GM18951 (cell line): ENCODE data around the gene ALKBH6.
"Not testable (repeated sequence)": the region's sequence is repeated elsewhere in the genome, so short reads cannot be mapped to it uniquely, and the experiment has no call there.

Source experiments
- POLR2A ChIP-seq: IDR thresholded peaks from 4 replicates; pipeline ENCODE4 v1.6.1; 2011; ENCODE audit warnings: mild to moderate bottlenecking; ENCODE audit not compliant: insufficient read length, insufficient read depth; ENCODE audit errors: extremely low read depth
- in situ Hi-C: fragments of 300-500 bp; cut with MboI; formaldehyde crosslinking; loops from one replicate; pipeline ENCODE4 v1.12.0; 2022; ENCODE audit warnings: low sequenced_read_pairs, mixed read lengths, inconsistent platforms; ENCODE audit not compliant: unreplicated experiment

ALKBH6 gene

DNA sequence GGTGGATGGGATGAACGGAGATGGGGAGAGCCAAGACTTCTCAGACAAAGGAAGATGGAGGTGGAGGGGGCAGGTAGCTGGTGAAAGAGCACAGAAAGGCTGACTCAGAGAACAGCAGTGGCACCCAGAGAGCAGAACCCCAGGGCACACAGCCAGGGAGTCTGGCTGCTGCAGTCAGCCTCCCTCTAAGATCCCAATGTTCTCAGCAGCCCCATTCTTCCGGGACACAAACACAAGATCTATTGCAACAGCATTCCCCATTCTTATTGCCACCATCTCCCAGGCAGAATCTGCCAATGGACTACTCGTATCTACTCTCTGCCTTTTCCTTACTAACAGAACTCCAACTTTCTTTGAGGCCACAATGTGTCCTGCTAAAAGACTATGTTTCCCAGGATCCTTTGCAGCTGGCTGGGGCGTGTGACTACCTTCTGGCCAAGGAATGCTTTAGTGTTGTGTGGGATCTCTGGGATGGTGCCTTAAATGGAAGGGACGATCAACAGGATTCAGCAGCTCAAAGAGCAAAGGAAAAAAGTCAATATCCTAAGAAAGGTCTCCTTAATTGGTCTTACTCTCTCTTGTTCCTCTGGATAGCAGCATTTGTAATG is 32.5 kb upstream of the ALKBH6 start:
- in situ Hi-C loops, result no loop called here
- TF ChIP-seq POLR2A, result no peak

GRCh38 chr19:36043952-36044351 is 29.9 kb upstream of the ALKBH6 start:
- in situ Hi-C loops, result no loop called here

DNA sequence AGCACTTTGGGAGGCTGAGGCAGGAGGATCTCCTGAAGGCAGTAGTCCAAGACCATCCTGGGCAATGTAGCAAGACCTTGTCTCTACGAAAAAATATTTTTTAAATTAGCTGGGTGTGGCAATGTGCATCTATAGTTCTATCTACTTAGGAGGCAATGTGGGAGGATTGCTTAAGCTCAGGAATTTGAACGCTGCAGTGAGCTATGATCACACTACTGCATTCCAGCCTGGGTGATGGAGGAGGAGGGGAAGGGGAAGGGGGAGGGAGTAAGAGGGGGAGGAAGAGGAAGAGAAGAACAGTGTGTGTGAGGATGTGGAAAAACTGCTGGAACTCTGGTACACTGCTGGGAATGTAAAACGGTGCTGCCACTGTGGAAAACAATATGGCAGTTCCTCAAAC is 27.8 kb upstream of the ALKBH6 start:
- in situ Hi-C loops, result no loop called here
- no peak for TF ChIP-seq POLR2A

More at GRCh38 chr19:36043952-36044351, 29.9 kb upstream of the ALKBH6 start:
- no peak for TF ChIP-seq POLR2A

- in situ Hi-C loops, result not testable (repeated sequence)
These were observed 27.1 kb upstream of the ALKBH6 start for GRCh38 chr19:36041092-36041491.

DNA sequence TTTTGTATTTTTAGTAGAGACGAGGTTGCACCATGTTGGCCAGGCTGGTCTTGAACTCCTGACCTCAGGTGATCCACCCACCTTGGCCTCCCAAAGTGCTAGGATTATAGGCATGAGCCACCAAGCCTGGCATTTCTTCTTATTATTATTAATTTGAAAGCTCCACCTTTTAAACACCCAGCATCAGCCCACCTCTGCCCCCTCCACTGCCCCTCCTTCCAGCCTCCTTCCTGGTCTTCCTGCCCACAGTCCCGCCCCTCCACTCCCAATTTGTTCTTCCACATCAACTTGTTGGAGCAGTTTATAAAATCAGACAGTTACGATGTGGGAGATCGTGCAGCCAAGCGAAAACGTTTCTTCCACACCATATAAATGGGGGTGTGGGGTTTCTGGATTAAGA is 26.5 kb upstream of the ALKBH6 start:
- in situ Hi-C loops, result no loop called here
- no peak for TF ChIP-seq POLR2A

- in situ Hi-C loops, result no loop called here
- no peak for TF ChIP-seq POLR2A
These were observed 18.5 kb upstream of the ALKBH6 start, which contains the start of gene CLIP3 for GRCh38 chr19:36032251-36033104. CLIP3 (minus strand) TSS chr19:36032873; CDS start chr19:36032357, 516 bp downstream.

DNA sequence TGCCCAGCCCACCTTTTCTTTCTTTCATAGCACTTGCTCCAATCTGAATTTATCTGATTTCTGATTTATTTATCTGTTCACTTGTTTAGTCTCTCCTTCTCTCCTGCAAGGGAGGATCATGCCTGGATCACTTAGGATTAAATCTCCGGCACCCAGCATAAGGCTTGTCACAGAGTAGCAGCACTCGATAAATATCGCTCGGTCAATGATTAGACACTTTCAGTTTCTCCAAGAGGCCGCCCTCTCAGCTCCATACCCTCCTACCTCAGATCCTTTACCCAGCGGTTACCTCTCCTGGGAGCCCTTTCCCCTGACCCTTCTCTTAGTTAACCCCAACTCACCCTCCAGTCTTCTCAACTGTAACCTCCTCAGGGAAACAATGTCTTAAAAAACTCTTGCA is 17.3 kb upstream of the ALKBH6 start:
- in situ Hi-C loops, result no loop called here
- no peak for TF ChIP-seq POLR2A

DNA sequence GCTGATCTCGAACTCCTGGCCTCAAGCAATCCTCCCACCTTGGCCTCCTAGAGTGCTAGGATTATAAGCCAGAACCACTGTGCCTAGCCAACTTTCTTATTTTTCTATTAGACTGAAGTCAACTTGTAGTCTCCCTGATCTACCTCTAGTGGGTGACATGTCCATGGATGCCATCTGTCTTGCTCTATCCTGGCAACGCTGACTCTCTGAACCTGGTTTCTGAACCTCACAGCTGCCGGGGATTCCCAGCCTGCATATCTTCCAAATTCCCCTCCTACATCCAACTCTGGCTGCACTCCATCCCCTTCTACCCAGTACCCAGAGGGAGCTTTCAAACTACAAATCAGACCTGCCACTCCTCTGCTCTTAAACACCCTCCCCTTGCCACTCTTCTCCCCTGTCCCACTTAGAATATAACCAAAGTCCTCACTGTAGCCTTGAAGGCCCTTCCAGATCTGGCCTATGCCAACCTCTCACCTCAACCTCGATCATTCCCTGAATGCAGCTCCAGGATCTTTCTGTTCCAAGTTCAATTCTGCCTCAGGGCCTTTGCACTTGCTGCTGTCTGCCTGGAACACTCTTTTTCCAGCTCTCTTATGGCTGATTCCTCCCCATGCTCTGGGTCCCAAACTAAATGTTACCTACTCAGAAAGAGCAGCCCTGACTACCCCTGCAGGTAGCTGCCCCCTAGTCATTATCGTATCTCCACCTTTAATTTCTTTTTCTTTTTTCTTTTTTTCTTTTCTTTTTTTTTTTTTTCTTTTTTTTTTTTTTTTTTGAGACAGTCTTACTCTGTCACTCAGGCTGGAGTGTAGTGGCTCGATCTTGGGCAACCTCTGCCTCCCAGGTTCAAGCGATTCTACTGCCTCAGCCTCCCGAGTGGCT is 16.5 kb upstream of the ALKBH6 start:
- TF ChIP-seq POLR2A, result no peak
- in situ Hi-C loops, result no loop called here

GRCh38 chr19:36028313-36029041 is 14.5 kb upstream of the ALKBH6 start:
- in situ Hi-C loops, result no loop called here
- no peak for TF ChIP-seq POLR2A

- in situ Hi-C loops, result no loop called here
- no peak for TF ChIP-seq POLR2A
These were observed 13.7 kb upstream of the ALKBH6 start for GRCh38 chr19:36027696-36028095.

DNA sequence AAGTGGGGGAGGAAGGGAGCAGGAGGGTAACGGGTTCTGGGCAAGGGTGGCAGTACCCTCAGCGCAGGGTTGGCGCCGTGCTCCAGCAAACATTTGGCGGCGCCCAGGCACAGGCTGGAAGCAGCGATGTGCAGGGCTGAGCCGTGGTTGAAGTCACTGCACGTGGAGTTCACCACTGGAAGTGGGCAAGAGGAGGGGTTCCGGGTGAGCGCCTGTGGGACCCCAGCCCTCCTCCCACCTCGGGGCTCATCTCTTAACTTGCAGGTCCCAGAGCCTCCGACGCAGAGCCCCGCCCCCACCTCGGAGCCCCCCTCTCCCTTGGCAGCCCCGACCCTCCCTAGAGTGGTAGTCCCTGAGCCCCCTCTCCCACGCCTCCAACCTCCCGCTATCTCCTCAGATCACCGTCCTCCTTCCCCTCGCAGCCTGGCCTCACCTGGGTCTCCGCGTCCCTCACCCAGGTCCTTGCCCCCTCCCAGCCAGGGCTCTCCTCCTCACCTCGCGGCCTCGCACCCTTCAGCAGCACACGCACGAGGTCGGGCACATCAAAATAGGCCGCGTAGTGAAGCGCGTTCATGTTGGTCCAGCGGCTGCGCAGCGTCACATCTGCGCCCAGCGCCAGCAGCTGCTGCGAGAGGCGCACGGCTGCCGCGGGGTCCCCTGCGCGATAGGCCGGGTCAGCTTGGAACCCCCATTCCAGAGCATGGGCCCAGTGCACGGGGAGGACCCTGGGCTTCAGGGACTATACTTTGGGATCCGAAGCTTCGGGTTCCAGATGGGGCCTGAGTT is 12.3 kb upstream of the ALKBH6 start:
- in situ Hi-C loops, result no loop called here
- no peak for TF ChIP-seq POLR2A

DNA sequence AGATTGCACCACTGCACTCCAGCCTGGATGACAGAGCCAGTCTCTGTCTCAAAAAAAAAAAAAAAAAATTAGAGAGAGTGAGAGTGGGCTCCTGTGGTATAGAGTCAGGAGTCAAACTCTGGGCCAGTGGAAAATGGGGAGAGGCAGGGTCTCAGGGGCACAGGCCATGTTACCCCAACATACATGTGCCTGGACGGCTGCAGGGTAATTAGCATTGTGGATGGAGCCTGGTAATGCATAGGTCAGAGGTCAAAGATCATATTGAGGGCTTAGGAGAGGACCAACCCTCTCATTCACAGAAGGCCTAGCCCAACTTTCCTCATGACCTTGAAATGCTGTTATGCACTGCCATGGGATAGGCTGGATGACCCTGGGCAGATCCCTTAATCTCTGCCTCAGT is 11.5 kb upstream of the ALKBH6 start:
- no peak for TF ChIP-seq POLR2A
- in situ Hi-C loops, result no loop called here

GRCh38 chr19:36023432-36023831 is 9.4 kb upstream of the ALKBH6 start:
- in situ Hi-C loops, result no loop called here
- no peak for TF ChIP-seq POLR2A
